Transverse colon (tissue), 4 donors: ENCODE data around the gene MSH5. TPM values are rescaled to one million over a fixed set of nuclear protein-coding genes. Genes with fewer than 3 reads are reported as not detected.

ENCODE experiments used
- DNase-seq: peaks from one replicate; pipeline ENCODE4 v3.0.0-alpha.2; 2019
- H3K27ac ChIP-seq, 4 donors: fragments of 200-600 bp; sonication (generic); 2 replicates each; pipeline ENCODE4 v1.5.1; 2016 to 2018; ENCODE audit warnings: inconsistent platforms in 4 of 4
- H3K27me3 ChIP-seq: fragments of 200-600 bp; sonication (generic); 2 replicates; pipeline ENCODE4 v1.5.1; 2017; ENCODE audit warnings: inconsistent platforms
- H3K36me3 ChIP-seq, 4 donors: fragments of 200-600 bp; sonication (generic); 2 replicates each; pipeline ENCODE4 v1.5.1; 2017 to 2019; ENCODE audit warnings: inconsistent platforms in 4 of 4
- H3K4me1 ChIP-seq, 4 donors: fragments of 200-600 bp; sonication (generic); 2 replicates each; pipeline ENCODE4 v1.5.1; 2017 to 2020; ENCODE audit warnings: inconsistent platforms in 4 of 4
- H3K4me3 ChIP-seq, 4 donors: fragments of 200-600 bp; sonication (generic); 1 replicate in 1 of 4; 2 replicates in 3 of 4; pipeline versions ENCODE4 v1.5.1 to v1.6.1; 2017 to 2019; ENCODE audit warnings: inconsistent platforms in 4 of 4
- H3K9me3 ChIP-seq, 2 donors: fragments of 200-600 bp; sonication (generic); 2 replicates each; pipeline ENCODE4 v1.5.1; 2017 to 2019; ENCODE audit warnings: inconsistent platforms in 2 of 2
- EP300 ChIP-seq: sonication (generic); formaldehyde crosslinking; IDR thresholded peaks from one replicate; pipeline ENCODE4 v1.6.1; 2017; ENCODE audit warnings: antibody characterized with exemption, low read depth
- POLR2A ChIP-seq: fragments of 450-650 bp; IDR thresholded peaks from one replicate; pipeline ENCODE4 v1.6.1; 2016; ENCODE audit warnings: antibody characterized with exemption, mild to moderate bottlenecking, moderate library complexity
- POLR2AphosphoS5 ChIP-seq, 3 donors: sonication (generic); formaldehyde crosslinking; IDR thresholded peaks; one replicate each; pipeline ENCODE4 v1.6.1; 2016; ENCODE audit warnings: antibody characterized with exemption in 3 of 3
- WGBS, 2 donors: methylation state at CpG; one replicate each; pipeline ENCODE4 v1.1.5; 2018; ENCODE audit warnings: low coverage in 1 of 2; 5-methylcytosine and 5-hydroxymethylcytosine counted together
- in situ Hi-C, 4 donors: fragments of 200-750 bp; cut with MboI; loops; one replicate each; pipeline versions ENCODE4 v1.15.0 to v1.15.1; 2017; ENCODE audit warnings: low sequenced_read_pairs in 3 of 4, low pct_ligation_motif_present in 1 of 4, low pct_unique_long_range_greater_than_20kb in 1 of 4
- intact Hi-C: fragments of 100-400 bp; cut with DNase I; formaldehyde crosslinking; loops from one replicate; pipeline ENCODE4 v1.15.1; 2023; ENCODE audit warnings: low total_unique reads
- total RNA-seq, 4 donors: library from RNA; depleted of rRNA; stranded (reverse); fragments of >200 nt; gene quantifications; one replicate each; pipeline ENCODE4 v1.1.0, GENCODE V29; 2016
- TF ChIP-seq, protein P1 (sequence below), 5 experiments: fragments of 200-600 bp in 3 of 5; fragments of 450-650 bp in 2 of 5; sonication (generic) in 3 of 5; IDR thresholded peaks; 1 replicate in 2 of 5; 2 replicates in 3 of 5; pipeline ENCODE4 v1.5.1; 2016 to 2017; ENCODE audit warnings: antibody characterized with exemption in 5 of 5, inconsistent platforms in 3 of 5, mild to moderate bottlenecking in 2 of 5, moderate library complexity in 1 of 5

The MSH5 gene
- total RNA-seq, 4 donors from 2014 or later, result 16.5 to 159 (median 43.9) TPM

- H3K27me3 ChIP-seq, result no peaks in the 10 kb centered on the region
- peaks cover 0 to 10% (median 0%) of the 10 kb centered on the region in 4 donors for H3K36me3 ChIP-seq
- WGBS, 2 donors, result 94 to 100% methylated on average over 1 to 5 of the region's 5 CpGs
- intact Hi-C loops (no loop called here), in situ Hi-C loops (no loop called here)
- DNase-seq, result no peak
- H3K4me3 ChIP-seq, result no peak overlapping the region
- H3K27ac ChIP-seq, result peak overlapping the region; percentile 42 to 65 (median 52)
- peaks cover 17 to 31% (median 27%) of the 10 kb centered on the region in 4 donors for H3K4me1 ChIP-seq
- H3K9me3 ChIP-seq, result no peaks in the 10 kb centered on the region
- no peak for TF ChIP-seq EP300
- no peak for TF ChIP-seq POLR2AphosphoS5 (IDR thresholded peaks at IDR 0.05)
- TF ChIP-seq, protein P1, sequence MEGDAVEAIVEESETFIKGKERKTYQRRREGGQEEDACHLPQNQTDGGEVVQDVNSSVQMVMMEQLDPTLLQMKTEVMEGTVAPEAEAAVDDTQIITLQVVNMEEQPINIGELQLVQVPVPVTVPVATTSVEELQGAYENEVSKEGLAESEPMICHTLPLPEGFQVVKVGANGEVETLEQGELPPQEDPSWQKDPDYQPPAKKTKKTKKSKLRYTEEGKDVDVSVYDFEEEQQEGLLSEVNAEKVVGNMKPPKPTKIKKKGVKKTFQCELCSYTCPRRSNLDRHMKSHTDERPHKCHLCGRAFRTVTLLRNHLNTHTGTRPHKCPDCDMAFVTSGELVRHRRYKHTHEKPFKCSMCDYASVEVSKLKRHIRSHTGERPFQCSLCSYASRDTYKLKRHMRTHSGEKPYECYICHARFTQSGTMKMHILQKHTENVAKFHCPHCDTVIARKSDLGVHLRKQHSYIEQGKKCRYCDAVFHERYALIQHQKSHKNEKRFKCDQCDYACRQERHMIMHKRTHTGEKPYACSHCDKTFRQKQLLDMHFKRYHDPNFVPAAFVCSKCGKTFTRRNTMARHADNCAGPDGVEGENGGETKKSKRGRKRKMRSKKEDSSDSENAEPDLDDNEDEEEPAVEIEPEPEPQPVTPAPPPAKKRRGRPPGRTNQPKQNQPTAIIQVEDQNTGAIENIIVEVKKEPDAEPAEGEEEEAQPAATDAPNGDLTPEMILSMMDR (IDR thresholded peaks at IDR 0.05), result no peak
- TF ChIP-seq POLR2A, result no peak
Observed at GRCh38 chr6:31777667-31778050, 37.9 kb downstream of the MSH5 start.

DNA sequence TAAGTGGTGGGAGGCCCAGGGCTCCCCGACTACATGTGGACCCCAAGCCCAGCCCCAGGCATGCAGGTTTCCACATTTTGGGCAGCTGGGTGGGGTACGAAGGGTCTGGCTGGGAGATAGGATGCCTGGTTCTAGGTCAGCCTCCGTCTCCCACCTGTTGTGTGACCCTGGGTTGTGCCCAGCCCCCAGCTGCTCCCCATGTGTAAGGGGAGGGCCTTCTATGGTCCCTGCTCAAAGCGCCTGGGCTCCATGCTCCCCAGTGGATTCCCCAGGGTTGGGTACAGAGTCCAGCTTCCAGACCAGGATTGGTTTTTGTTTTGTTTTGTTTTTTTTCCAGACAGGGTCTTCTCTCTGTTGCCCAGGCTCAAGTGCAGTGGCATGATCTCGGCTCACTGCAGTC, 38.4 kb downstream of the MSH5 start:
- H3K36me3 ChIP-seq, result peaks cover 0 to 10% (median 0%) of the 10 kb centered on the region in 4 donors
- DNase-seq, result no peak
- H3K27ac ChIP-seq, result no peak overlapping the region
- TF ChIP-seq POLR2A, result no peak
- TF ChIP-seq, protein P1 (IDR thresholded peaks at IDR 0.05), result no peak
- TF ChIP-seq EP300, result no peak
- no peak for TF ChIP-seq POLR2AphosphoS5 (IDR thresholded peaks at IDR 0.05)
- WGBS, 2 donors, result 93% methylated on average over 5 of the region's 5 CpGs; no CpG with 5 or more reads in 1 of the 2 donors
- in situ Hi-C loops (no loop called here), intact Hi-C loops (no loop called here)
- no peaks in the 10 kb centered on the region for H3K9me3 ChIP-seq
- H3K27me3 ChIP-seq, result no peaks in the 10 kb centered on the region
- H3K4me3 ChIP-seq, result no peak overlapping the region
- peaks cover 17 to 31% (median 27%) of the 10 kb centered on the region in 4 donors for H3K4me1 ChIP-seq

DNA sequence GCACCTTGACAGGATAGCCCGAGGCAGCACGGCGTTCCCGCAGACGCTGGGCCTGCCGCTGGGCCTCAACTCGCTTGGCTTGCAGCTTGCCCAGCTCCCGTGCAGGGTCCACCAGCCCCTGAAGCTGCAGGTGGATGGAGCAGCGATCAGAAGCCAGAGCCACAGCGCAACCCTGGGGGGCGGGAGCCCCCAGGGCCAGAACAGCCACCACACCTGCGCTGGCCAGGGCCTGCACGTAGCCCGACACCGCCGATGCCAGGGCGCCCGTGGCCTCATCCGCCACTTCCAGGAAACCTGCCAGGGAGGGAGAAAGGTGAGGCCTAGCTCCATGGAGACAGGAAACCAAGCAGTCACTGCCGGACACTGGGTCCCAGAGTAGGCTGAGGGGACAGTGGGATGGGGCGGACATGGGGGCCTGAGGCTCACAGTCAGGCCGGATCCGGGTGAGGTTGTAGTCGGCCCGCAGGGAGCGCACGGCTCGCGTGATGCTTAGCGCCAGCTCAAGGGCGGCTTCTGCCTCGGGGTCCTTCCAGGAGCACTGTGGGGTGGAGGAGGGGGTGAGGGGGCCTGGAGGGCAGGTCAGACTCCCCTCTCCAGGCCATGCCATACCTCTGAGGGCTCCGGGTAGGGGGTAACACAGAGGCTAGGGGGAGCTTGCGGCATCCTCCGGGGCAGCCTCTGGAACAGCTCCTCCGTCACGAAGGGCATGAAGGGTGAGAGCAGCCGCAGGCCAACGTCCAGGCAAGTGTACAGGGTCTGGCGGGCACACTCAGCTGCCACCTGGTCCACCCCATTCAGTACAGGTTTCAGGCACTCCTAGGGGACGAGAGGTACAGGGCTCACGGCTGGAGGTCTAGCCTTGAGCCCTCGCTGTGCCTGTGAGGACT, 39.4 kb downstream of the MSH5 start:
- no peaks in the 10 kb centered on the region for H3K27me3 ChIP-seq
- H3K4me1 ChIP-seq, result peaks cover 17 to 31% (median 27%) of the 10 kb centered on the region in 4 donors
- intact Hi-C loops (no loop called here), in situ Hi-C loops (no loop called here)
- TF ChIP-seq, protein P1 (IDR thresholded peaks at IDR 0.05), result no peak
- TF ChIP-seq POLR2AphosphoS5 (IDR thresholded peaks at IDR 0.05) (no peak), POLR2A (no peak), EP300 (no peak)
- WGBS, 2 donors, result 92 to 95% methylated on average over 4 to 42 of the region's 43 CpGs
- no peaks in the 10 kb centered on the region for H3K9me3 ChIP-seq
- H3K4me3 ChIP-seq, result no peak overlapping the region
- peaks cover 0 to 14% (median 3%) of the 10 kb centered on the region in 4 donors for H3K36me3 ChIP-seq
- no peak overlapping the region for H3K27ac ChIP-seq
- no peak for DNase-seq

- no peak for DNase-seq
- H3K4me3 ChIP-seq, result no peak overlapping the region
- H3K27me3 ChIP-seq, result no peaks in the 10 kb centered on the region
- no peak overlapping the region for H3K27ac ChIP-seq
- intact Hi-C loops, result no loop called here
- peaks cover 0 to 19% (median 6%) of the 10 kb centered on the region in 4 donors for H3K36me3 ChIP-seq
- H3K9me3 ChIP-seq, result no peaks in the 10 kb centered on the region
- TF ChIP-seq EP300 (no peak), POLR2A (no peak), POLR2AphosphoS5 (IDR thresholded peaks at IDR 0.05) (no peak)
- TF ChIP-seq, protein P1 (IDR thresholded peaks at IDR 0.05), result no peak
- 95% methylated on average over 10 of the region's 10 CpGs; no CpG with 5 or more reads in 1 of the 2 donors for WGBS, 2 donors
- in situ Hi-C loops, result no loop called here
- peaks cover 17 to 27% (median 24%) of the 10 kb centered on the region in 4 donors for H3K4me1 ChIP-seq
Observed at GRCh38 chr6:31779908-31780307, 40.1 kb downstream of the MSH5 start.
